Neural cell (in vitro differentiated cells): ENCODE data around the gene NAPG.

Source experiments
- EP300 ChIP-seq: fragments of 450-650 bp; conservative IDR thresholded peaks from 2 replicates; pipeline ENCODE4 v1.6.1; 2014; ENCODE audit warnings: antibody characterized with exemption, mild to moderate bottlenecking, moderate library complexity; ENCODE audit not compliant: poor library complexity, severe bottlenecking
- EZH2 ChIP-seq: fragments of 200-600, 300-800 bp; shearing (Covaris generic), sonication (generic); IDR thresholded peaks from 2 replicates; pipeline ENCODE4 v1.6.1; 2014; ENCODE audit warnings: antibody characterized with exemption, low read length, borderline replicate concordance, mild to moderate bottlenecking; ENCODE audit not compliant: insufficient read depth, poor library complexity, severe bottlenecking
- POLR2AphosphoS5 ChIP-seq: IDR thresholded peaks from 2 replicates; pipeline ENCODE4 v1.6.1; 2012
- REST ChIP-seq: IDR thresholded peaks from 2 replicates; pipeline ENCODE4 v1.6.1; 2012; ENCODE audit warnings: borderline replicate concordance
- TAF1 ChIP-seq: IDR thresholded peaks from 2 replicates; pipeline ENCODE4 v1.6.1; 2012; ENCODE audit warnings: low read depth
- TF ChIP-seq, protein P1 (sequence below): fragments of 450-650 bp; IDR thresholded peaks from 2 replicates; pipeline ENCODE4 v1.5.1; 2014; ENCODE audit warnings: antibody characterized with exemption, mild to moderate bottlenecking, moderate library complexity; ENCODE audit not compliant: poor library complexity, severe bottlenecking

DNA sequence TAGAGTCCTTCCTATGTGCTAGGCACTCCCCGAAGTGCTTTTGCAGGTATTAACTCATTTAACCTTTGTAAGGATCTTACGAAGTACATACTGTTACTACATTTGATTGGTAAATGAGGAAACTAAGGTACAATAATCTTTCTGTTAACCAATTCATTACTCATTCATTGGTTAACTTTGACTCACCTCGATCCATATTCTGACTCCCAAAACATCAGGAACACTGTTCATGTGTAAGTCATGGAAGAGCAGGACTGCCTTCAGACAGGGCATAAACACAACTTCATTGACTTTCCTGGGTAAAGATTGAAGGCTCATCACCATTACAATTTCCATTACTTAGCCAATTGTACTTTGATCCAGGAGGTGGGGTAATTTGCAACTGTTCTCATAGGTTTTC is 40.6 kb downstream of the NAPG start:
- TF ChIP-seq, protein P1, sequence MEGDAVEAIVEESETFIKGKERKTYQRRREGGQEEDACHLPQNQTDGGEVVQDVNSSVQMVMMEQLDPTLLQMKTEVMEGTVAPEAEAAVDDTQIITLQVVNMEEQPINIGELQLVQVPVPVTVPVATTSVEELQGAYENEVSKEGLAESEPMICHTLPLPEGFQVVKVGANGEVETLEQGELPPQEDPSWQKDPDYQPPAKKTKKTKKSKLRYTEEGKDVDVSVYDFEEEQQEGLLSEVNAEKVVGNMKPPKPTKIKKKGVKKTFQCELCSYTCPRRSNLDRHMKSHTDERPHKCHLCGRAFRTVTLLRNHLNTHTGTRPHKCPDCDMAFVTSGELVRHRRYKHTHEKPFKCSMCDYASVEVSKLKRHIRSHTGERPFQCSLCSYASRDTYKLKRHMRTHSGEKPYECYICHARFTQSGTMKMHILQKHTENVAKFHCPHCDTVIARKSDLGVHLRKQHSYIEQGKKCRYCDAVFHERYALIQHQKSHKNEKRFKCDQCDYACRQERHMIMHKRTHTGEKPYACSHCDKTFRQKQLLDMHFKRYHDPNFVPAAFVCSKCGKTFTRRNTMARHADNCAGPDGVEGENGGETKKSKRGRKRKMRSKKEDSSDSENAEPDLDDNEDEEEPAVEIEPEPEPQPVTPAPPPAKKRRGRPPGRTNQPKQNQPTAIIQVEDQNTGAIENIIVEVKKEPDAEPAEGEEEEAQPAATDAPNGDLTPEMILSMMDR: no peak
- no peak for TF ChIP-seq EP300
- no peak for TF ChIP-seq POLR2AphosphoS5
- TF ChIP-seq EZH2: no peak
- no peak for TF ChIP-seq TAF1
- TF ChIP-seq REST: no peak
